GM21737 (cell line): ENCODE results near the gene ANTKMT.
A peak's percentile ranks its signal among the peaks of the same experiment; 100 is the strongest.
"Not testable (repeated sequence)": the region's sequence is repeated elsewhere in the genome, so short reads cannot be mapped to it uniquely, and the experiment has no call there.

Experiments used
- ATAC-seq: cut with Tn5 transposase; IDR thresholded peaks from one replicate; pipeline ENCODE4 v1.9.1; 2021; ENCODE audit warnings: mild to moderate bottlenecking, moderate library complexity; ENCODE audit not compliant: unreplicated experiment

Gene ANTKMT

DNA sequence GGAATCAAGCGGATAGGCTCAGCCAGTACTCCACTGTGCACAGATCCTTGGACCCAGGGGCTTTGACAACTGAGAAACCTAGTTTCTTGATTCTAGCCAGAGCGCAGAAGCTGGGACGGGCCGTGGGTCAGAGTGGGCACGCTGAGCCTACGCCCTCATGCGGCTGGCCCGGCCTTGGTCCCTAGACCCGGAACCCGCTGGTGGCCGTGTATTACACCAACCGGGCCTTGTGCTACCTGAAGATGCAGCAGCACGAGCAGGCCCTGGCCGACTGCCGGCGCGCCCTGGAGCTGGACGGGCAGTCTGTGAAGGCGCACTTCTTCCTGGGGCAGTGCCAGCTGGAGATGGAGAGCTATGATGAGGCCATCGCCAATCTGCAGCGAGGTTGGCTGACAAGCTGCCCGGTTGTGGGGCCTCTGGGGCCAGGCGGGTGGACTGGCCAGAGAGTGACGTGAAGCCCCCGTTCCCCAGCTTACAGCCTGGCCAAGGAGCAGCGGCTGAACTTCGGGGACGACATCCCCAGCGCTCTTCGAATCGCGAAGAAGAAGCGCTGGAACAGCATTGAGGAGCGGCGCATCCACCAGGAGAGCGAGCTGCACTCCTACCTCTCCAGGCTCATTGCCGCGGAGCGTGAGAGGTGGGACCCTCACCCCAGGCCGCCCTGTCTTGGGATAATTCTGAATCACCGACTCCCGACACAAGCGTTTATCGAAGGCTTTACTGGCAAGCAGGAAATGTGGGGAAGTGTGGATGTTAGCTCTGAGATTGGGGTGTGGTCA is 39.8 kb upstream of the ANTKMT start:
- ATAC-seq = no peak

DNA sequence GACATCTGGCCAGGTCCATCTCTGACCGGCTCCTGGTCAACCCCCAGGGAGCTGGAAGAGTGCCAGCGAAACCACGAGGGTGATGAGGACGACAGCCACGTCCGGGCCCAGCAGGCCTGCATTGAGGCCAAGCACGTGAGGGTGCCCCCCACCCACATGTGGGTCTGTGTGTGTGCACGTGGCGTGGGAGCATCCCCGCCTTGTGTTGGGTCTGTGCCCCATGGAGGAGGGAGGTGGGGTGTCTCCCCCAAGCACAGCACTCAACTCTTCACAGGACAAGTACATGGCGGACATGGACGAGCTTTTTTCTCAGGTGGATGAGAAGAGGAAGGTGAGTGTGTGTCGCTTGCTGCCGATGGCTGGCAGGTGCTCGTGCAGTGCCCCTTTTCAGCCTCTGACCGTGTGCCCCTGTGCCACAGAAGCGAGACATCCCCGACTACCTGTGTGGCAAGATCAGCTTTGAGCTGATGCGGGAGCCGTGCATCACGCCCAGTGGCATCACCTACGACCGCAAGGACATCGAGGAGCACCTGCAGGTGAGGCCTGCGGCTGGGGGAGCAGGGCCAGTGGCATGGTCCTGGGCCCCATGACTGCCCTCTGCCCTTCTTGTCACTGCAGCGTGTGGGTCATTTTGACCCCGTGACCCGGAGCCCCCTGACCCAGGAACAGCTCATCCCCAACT is 39.1 kb upstream of the ANTKMT start:
- no peak for ATAC-seq

DNA sequence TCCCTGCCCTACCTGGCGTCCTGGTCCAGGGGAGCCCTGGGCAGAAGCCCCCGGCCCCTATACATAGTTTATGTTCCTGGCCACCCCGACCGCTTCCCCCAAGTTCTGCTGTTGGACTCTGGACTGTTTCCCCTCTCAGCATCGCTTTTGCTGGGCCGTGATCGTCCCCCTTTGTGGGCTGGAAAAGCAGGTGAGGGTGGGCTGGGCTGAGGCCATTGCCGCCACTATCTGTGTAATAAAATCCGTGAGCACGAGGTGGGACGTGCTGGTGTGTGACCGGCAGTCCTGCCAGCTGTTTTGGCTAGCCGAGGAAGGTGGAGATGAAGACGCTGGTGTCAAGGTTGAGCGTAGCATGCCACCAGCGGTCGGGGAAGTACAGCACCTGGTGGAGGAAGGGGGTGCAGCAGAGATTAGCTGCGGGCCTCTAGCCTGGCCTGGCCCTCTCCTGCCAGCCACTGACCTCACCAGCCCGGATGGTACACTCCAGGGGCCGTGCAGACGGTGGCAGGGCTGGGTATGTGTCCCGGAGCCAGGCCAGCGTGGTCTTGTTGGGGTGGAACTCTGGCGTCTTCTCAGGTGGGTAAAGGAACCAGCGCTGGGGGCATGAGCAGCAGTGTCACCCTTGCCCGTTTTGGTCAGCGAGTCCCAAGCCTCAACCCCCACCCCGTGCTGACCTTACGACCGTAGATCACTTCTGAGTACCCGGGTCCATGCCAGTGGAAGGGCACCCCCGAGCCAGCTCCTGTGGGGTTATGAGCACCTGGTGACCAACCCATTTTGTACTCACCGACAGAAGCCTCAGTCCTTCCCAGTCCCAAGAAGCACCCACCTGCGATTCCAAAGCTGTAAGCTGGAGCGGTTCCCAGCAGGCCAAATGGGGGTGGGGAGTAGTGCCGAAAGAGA is 38.2 kb upstream of the ANTKMT start:
- no peak for ATAC-seq

DNA sequence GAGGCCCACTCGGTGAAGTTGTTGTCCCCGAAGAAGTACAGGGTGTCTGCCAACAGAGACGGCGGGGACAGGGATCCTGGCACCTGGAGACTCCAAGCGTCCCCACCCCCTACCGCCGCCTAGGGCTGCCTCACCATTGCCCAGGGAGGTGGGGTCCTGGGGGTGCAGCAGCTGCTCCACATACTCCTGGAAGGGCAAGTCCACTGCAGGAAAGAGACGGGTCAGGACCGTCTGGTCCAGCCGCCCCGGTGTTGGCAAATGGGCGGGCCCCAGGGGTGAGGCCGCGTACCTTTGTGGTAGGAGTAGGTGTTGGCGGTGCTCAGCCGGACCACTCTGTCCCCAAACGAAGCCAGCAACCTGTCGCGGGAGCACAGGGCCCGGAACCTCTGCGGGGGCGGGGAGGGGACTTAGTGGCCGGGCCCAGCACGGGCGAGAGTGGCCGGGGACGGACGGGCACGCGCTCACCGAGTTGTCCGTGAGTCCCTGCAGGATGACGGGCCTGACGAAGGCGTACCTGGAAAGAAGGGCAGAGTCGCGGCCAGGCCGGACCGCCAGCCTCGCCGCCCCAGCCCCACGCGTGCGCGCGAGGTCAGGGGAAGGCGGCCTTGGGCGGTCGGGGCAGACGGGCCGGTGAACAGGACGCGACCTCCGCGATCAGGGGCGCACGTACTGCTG is 37.4 kb upstream of the ANTKMT start:
- ATAC-seq = peak; percentile 0

DNA sequence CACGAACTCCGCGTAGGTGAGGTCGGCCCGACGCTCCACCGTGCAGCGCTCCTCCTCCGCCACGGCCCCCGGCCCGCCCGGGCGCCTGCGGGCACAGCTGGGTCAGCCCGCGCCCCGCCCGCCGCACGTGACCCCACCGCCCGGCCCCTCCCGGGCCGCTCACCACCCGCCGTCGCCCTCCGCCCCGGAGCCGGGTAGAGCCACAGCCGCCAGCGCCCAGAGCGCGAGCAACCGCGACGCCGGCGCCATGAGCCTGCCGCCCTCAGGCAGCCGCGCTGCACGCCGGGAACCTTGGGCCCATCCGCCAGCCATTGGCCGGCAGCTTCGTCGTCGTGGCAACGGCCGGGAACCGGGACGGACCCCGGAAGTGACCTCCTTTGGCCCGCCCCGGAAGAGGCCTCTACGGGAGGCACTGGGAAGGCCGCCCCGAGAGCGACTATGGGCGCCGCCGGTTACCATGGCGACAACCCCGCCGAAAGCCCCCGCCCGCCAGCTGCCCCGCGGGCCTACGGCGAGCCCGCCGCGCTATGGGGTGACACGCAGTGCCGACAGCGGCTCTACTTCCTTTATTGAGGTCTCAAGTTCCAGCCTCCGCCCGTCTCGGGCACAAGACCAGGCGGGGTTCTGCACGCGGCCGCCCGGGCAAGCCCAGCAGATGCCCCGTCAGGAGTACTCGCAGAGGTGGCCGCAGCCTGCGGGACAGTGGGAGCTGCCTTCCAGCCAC is 36.7 kb upstream of the ANTKMT start, which contains the start of gene JMJD8:
JMJD8 (minus strand) TSS at position 264 of the 724 bp plus-strand sequence; CDS start at position 249, 15 bp downstream.
- ATAC-seq = peak; percentile 46

DNA sequence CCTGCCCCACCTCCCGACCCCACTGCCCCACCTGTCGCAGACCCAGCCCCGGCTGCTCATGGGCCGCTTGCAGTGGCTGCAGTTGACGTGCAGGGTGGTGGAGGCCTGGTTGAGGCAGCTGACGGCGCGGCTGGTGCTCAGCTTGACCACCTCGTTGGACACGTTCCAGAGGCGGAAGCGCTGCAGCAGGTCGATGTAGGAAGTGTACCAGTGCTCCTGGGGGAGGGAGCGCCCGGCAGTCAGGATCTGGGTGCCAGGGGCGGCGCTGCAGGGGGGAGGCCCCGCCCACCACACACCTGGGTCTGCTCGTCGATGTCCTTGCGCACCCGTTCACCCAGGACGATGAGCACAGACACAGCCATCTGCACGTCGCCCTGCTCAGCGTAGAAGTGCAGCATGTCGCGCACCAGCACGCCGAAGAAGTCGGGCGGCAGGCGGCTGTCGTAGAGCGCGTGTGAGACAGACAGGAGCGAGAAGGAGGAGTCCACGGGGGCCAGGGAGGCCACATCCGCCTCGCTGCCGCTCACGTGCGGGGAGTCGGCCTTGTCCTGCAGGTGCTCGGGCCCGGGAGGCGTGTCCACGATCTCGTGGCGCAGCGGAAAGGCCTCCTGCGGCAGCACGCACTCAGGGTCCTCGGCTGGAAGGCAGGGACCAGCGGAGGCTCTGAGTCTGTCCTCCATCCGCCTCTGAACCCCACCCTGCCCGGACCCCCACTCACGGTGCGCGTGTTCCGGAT is 35.8 kb upstream of the ANTKMT start:
- no peak for ATAC-seq

DNA sequence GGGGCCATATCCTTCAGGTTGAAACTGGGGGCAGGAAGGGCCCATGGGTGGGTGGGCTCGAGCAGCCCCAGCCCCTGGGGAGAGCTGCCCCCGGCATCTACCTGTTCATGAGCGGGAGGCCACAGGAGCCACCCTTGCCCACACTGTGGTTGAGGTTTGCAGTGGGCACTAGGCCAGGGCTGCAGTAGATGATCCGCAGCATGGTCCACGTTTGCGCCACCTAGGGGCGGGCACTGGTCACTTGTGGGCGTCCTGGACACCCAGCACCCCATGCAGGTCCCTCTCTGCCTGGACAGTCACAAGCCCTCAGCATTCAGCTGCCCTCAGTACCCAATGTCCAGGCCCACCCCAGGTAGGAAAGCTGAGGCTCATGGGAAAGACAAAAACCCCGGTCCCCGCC is 35.0 kb upstream of the ANTKMT start:
- ATAC-seq = no peak

DNA sequence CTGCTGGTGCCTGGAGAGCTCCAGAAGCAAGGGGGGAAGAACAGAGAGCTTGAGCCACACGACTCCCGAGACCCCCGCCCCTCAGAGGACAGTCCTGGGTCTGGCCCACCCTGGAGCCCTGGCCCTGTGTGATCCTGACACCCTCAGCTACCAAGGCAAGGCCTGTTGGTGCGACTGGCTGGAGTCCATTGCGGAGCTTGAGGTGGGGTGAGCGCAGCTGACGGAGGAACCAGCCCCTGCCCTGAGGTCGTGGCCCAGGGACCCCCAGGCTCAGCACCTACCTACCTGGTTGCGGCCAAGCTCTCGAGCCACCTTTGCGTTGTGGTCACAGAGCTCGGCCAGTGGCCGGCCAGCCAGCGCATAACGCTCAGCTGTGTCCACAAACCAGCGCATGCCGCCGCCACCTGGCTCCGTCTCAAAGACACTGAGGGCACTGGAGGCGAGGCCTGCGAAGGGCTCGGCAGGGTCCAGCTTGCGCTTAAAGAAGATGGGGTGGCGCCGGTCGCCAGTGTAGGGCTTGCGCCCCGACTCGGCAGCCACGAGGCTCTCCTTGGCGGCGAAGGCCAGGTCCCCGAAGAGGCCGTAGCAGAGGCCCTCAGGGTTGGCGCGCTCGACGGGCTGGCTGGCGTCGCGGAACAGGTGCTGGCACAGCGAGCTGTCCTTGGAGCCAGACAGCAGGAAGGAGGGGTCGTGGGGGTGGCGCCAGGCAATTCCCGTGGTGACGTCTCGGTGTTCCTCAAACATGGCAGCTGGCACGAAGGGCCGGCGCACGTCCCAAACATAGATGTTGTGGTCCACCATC is 34.3 kb upstream of the ANTKMT start:
- ATAC-seq = no peak

DNA sequence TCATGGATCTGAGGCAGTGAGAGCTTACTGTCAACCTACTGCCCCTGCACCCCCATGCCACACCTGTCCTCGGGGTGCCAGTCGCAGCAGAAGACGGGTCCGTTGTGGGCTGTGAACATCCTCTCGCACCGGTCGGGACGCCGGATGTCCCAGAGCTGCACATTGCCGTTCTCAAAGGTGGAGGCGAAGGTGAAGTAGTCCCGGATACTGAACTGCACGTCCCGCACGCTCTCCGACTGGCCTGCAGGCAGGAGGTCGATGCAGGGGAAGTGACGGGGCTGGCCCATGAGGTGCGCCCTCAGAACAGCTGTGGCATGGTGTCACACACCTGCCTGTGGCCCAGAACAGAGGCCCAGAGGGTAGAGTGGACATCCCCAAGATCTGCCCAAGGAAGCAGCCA is 33.4 kb upstream of the ANTKMT start:
- no peak for ATAC-seq

DNA sequence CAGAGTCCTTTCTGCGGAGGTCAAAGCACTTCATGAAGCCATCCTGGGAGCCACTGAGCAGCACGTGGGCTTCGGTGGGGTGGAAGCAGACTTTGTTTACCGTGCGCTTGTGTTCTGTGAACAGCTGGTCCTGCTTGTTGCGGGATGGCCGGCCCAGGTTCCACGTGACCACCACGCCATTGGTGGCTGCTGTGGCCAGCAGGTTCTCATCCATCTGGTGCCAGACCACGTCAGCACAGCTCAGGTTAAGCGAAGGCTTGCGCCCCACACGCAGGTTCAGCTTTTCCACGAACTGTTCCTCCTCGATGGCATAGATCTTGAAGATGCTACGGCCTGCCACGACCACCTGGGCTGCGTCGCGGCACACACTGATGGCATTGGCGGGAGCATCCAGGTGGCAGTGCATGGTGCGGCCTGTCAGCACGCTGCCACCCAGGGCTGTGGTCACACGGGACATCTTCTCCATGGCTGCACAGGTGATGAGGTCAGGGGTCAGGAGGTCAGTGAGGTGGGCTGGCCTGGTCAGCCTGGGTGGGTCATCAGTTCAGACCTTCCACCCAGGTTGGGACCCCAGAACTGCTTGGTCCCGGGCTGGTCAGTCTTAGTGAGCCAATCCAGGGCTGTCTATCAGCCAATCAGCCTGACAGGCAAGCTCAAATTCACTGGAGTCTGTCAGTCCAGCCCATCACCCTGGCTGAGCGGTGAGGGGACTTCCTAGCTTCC is 31.6 kb upstream of the ANTKMT start:
- ATAC-seq = no peak

DNA sequence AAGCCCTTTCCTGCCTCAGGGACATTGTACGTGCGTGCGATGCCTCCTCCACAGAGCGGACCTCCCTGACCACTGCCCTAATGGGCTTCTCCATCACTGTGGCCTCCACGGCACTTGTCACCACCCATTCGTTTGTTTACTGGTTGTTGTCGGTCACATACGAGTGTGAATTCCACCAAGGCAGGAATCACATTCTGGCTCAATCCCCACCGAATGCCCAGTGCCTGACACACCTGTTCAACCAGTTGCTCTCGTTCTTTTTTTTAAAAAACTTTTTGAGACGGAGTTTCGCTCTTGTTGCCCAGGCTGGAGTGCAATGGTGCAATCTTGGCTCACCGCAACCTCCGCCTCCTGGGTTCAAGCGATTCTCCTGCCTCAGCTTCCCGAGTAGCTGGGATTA is 29.7 kb upstream of the ANTKMT start:
- ATAC-seq = not testable (repeated sequence)

DNA sequence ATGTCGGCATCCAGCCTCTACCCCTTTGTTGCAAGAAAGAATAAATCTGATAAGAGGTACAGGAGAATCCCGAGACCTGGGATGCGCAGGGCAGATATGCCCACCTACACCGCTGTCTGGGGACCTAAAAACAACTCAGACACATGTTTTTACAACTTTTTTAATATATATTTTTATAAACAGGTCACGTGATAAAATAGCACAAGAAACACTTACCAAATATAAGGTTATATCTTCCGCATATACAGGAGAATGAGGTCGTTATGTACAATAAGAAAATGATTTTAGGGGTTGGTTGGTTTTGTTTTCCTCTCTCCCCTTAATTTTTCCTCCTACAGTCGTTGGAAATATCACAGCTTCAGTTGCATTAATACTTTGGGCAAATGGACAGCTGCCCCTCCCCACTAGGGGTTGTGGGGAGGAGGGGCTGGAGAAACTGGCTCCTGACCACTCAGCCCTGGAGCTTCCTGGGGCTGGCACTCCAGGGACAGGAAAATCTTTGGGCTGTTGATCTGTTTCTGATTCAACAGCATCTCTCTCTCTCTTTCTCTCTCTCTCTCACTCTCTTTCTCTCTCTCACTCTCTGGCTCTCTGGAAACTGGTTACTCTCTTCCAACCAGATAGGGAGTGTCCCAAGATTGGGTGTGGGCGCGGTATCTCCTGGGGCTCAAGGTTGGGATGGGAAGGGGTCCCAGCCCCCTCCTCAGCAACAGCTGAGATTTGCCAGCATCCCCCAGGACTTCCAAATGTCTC is 28.4 kb upstream of the ANTKMT start:
- no peak for ATAC-seq

DNA sequence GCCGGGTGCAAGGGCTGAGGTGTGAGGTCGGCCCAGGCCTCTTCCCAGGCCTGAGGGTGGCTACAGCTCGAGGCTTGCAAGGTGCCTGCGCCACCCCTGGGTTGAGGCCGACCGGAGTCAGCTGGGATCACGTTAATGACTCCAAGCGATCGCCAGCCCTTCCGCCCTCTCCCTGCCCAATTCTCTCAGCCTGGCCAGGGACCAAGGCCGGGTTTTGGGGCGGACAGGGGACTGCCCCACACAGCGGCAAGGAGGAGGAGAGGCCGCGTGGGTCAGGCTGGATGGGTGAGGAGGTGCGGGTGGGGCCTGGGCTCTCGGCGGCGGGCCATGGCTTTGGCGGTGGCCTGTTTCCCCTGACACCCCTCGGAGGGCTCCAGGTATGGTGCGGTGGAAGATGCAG is 27.6 kb upstream of the ANTKMT start:
- no peak for ATAC-seq

DNA sequence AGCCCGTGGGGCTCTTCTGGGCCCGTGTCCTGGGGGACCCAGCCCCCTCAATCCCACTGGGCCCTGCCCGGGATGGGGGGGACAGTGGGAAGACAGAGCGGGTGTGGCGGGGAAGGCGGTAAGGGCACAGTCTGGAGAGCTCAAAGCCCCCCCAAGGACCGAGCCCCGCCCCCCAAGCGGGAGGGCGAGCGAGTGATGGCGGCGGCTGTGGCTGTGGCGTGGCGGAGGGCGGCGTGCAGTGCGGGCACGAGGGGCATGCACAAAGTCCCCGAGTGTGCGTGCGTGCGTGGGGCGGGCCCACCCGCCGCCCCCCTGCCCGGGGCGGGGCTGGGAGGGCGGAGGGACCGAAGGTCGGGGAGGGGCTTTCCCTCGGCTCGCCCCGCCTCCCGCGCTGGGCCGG is 27.2 kb upstream of the ANTKMT start:
- ATAC-seq = no peak

DNA sequence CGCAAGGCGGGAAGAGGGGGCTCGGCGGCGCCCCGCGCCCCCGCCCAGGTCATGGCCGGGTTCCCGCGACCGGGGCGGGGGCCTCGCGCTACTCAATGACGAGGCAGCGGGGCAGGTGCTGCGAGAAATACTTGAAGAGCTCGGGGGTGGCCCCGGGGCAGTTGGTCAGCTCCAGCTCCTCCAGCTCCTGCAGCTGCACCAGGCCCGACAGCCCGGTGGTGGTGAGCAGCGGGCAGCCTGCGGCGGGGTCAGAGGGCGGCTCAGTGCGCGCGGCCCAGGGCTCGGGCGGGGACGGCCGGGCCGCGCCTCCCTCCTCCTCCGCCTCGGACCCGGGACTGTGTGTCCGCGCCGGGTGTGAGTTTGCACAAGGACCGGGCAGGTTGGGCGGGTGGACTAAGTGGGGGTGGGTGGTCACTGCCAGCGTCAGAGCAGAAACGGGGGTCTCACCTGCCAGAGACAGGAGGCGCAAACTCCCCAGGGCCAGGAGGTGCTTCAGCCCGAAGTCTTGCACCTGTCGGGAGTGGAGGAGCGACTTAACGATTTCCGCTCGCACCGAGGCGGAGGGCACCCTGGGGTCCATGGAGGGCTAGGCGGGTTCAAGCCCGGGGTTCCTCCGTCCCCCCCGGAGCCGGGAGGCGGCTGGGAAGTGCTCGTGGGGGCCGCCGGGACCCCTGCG is 26.6 kb upstream of the ANTKMT start:
- no peak for ATAC-seq

DNA sequence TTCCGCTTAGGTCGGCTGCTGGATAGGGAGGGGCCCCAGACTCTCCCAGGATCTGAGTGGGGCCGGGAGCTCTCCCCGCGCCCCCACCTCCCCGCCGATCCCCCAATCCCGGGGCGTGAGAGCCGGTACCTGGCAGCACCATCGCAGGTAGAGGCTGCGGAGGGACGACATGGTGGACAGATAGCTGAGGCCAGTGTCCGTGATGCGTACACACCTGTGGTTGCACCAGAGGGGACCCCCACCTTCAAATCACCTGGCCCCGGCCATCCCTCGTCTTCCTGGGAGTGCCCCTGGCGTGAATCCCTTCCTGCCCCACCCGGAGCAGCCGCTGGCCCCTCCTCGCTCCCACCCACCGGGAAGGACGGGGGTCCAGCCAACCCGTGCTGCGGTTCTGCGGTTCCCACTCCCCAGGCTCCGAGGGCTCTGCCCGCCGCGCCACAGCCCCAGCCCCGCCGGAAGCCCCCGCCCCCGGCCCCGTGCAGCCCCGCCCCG is 26.0 kb upstream of the ANTKMT start:
- no peak for ATAC-seq
